Left ventricle myocardium inferior (tissue), 1 donor: ENCODE data around the gene NKX2-4. TPM values are rescaled to one million over a fixed set of nuclear protein-coding genes. Genes with fewer than 3 reads are reported as not detected.

Experiments used
- DNase-seq: peaks from one replicate; pipeline ENCODE4 v3.0.0-alpha.2; 2020
- H3K27ac ChIP-seq: fragments of 200-600 bp; replicated peaks from 2 replicates; pipeline ENCODE4 v1.8.0; 2021
- H3K27me3 ChIP-seq: fragments of 200-600 bp; 2 replicates; pipeline ENCODE4 v1.8.0; 2021; ENCODE audit warnings: low read depth
- H3K36me3 ChIP-seq: fragments of 200-600 bp; 2 replicates; pipeline ENCODE4 v1.8.0; 2021
- H3K4me1 ChIP-seq: fragments of 200-600 bp; 2 replicates; pipeline ENCODE4 v1.8.0; 2021
- H3K4me3 ChIP-seq: fragments of 200-600 bp; 2 replicates; pipeline ENCODE4 v1.8.0; 2021; ENCODE audit warnings: mild to moderate bottlenecking, moderate library complexity
- H3K9me3 ChIP-seq: fragments of 200-600 bp; replicated peaks from 2 replicates; pipeline ENCODE4 v1.8.0; 2021
- CTCF ChIP-seq: fragments of 200-600 bp; IDR thresholded peaks from 2 replicates; pipeline ENCODE4 v1.8.0; 2021; ENCODE audit warnings: antibody characterized with exemption, mild to moderate bottlenecking, borderline replicate concordance
- intact Hi-C: fragments of 100-400 bp; cut with micrococcal nuclease; formaldehyde crosslinking; loops from one replicate; pipeline ENCODE4 v1.11.0; 2022
- total RNA-seq: library from RNA; stranded (reverse); fragmentation: NEBNext Ultra II Directional; extraction: Animal tissue kit (Norgen Biotek cat#: 25700); gene quantifications from one replicate; pipeline ENCODE4 v1.2.1, GENCODE V29; 2021
- donor health status: DM: no; HTN: yes; CAD: no; lungs with severe emphysema.

NKX2-4 gene
- total RNA-seq, 1 donor from 2014 or later = not detected

GRCh38 chr20:21411725-21412124, 14.4 kb upstream of the NKX2-4 start:
- Histone ChIP-seq H3K27me3 (peaks cover 86% of the 10 kb centered on the region), H3K27ac (no peak overlapping the region), H3K36me3 (no peaks in the 10 kb centered on the region), H3K4me3 (no peak overlapping the region), H3K9me3 (peaks cover 29% of the 10 kb centered on the region), H3K4me1 (no peaks in the 10 kb centered on the region)
- TF ChIP-seq CTCF = no peak
- intact Hi-C loops = no loop called here
- no peak for DNase-seq

- H3K4me3 ChIP-seq = no peak overlapping the region
- no peak for DNase-seq
- no peak overlapping the region for H3K27ac ChIP-seq
- H3K9me3 ChIP-seq = no peaks in the 10 kb centered on the region
- TF ChIP-seq CTCF = no peak
- H3K36me3 ChIP-seq = no peaks in the 10 kb centered on the region
- intact Hi-C loops = no loop called here
- H3K27me3 ChIP-seq = peaks cover 100% of the 10 kb centered on the region
- peaks cover 15% of the 10 kb centered on the region for H3K4me1 ChIP-seq
Measured at GRCh38 chr20:21399005-21399475, 1.7 kb upstream of the NKX2-4 start.

GRCh38 chr20:21398109-21399004, 1.0 kb upstream of the NKX2-4 start:
- intact Hi-C loops = no loop called here
- Histone ChIP-seq H3K4me3 (no peak overlapping the region), H3K27me3 (peaks cover 100% of the 10 kb centered on the region), H3K36me3 (no peaks in the 10 kb centered on the region), H3K4me1 (peaks cover 15% of the 10 kb centered on the region), H3K9me3 (no peaks in the 10 kb centered on the region), H3K27ac (no peak overlapping the region)
- DNase-seq = no peak
- TF ChIP-seq CTCF = no peak

GRCh38 chr20:21396599-21397340, 556 bp downstream of the NKX2-4 start:
- TF ChIP-seq CTCF = no peak
- H3K9me3 ChIP-seq = no peaks in the 10 kb centered on the region
- no peaks in the 10 kb centered on the region for H3K36me3 ChIP-seq
- peak overlapping the region; percentile 45 for H3K4me3 ChIP-seq
- no peak overlapping the region for H3K27ac ChIP-seq
- intact Hi-C loops = no loop called here
- no peak for DNase-seq
- H3K27me3 ChIP-seq = peaks cover 100% of the 10 kb centered on the region
- peaks cover 16% of the 10 kb centered on the region for H3K4me1 ChIP-seq

- TF ChIP-seq CTCF = no peak
- intact Hi-C loops = no loop called here
- no peak for DNase-seq
- Histone ChIP-seq H3K4me3 (peak overlapping the region; percentile 45), H3K4me1 (peaks cover 20% of the 10 kb centered on the region), H3K9me3 (no peaks in the 10 kb centered on the region), H3K27ac (no peak overlapping the region), H3K27me3 (peaks cover 100% of the 10 kb centered on the region), H3K36me3 (peaks cover under 1% of the 10 kb centered on the region)
Measured at GRCh38 chr20:21395666-21396598, 1.4 kb downstream of the NKX2-4 start.
